ENCODE results near the gene MSI2. TPM values are rescaled to one million over a fixed set of nuclear protein-coding genes. Genes with fewer than 3 reads are reported as not detected.

The MSI2 gene
- total and polyA plus RNA-seq, 2 donors (not counting 3 experiments of a cell fraction or from before 2014, with no cell fraction given): 20.9 to 59.3 TPM

DNA sequence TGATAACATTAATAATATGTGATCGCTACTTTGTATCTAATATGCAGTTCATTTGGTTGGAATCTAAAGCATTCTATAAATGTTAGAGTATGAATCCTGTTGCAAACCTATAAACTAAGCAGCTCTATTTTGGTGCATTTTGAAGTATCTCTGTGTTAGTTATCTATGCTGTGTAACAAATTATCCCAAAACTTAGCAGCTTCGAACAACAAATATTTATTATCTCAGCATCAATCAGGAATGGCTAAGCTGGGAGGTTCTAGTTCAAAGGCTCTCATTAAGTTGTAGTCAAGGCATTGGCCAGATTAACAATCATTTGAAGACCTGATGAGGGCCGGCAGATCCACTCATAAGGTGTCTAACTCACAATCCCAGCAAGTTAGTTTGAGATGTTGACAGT is 10.1 kb upstream of the MSI2 start:
- no TSS peak for BruUV-seq (replicated peaks)
- H3K27me3 ChIP-seq (ENCODE audit: control insufficient read depth in 2 of 2, insufficient read depth in 2 of 2, low read length in 2 of 2): peaks cover 11 to 14% of the 10 kb centered on the region in 2 experiments
- no peak overlapping the region for H3K9ac ChIP-seq (replicated peaks; ENCODE audit: extremely low read depth, insufficient read depth, low read length)
- DNase-seq (ENCODE audit: low read depth, low spot score) (no peak), FAIRE-seq (no peak)
- no peak overlapping the region for H2AFZ ChIP-seq (ENCODE audit: low read depth, low read length)
- ChIA-PET CTCF (no interaction called here), POLR2A (no interaction called here)
- dilution Hi-C loops (cut with MboI; ENCODE audit: extremely low pct_ligation_motif_present, low sequenced_read_pairs): no loop called here
- H3K4me1 ChIP-seq (ENCODE audit: control insufficient read depth, extremely low read depth, insufficient read depth, low read length): no peaks in the 10 kb centered on the region
- intact Hi-C loops (cut with micrococcal nuclease): no loop called here
- no peaks in the 10 kb centered on the region for H4K20me1 ChIP-seq (replicated peaks; ENCODE audit: control insufficient read depth, extremely low read depth, insufficient read depth, low read length)
- no peaks in the 10 kb centered on the region for H3K79me2 ChIP-seq (ENCODE audit: control insufficient read depth, insufficient read depth, low read length)
- no peak overlapping the region for H3K4me3 ChIP-seq (replicated peaks in 1 of 3; ENCODE audit: insufficient read depth in 1 of 3, low read depth in 1 of 3, low read length in 3 of 3)
- H3K27ac ChIP-seq (ENCODE audit: insufficient read depth, low read depth, low read length): no peak overlapping the region
- TF ChIP-seq POLR2A (IDR thresholded peaks at IDR 0.05; ENCODE audit: low read depth, low read length): no peak
- TF ChIP-seq, protein P1, sequence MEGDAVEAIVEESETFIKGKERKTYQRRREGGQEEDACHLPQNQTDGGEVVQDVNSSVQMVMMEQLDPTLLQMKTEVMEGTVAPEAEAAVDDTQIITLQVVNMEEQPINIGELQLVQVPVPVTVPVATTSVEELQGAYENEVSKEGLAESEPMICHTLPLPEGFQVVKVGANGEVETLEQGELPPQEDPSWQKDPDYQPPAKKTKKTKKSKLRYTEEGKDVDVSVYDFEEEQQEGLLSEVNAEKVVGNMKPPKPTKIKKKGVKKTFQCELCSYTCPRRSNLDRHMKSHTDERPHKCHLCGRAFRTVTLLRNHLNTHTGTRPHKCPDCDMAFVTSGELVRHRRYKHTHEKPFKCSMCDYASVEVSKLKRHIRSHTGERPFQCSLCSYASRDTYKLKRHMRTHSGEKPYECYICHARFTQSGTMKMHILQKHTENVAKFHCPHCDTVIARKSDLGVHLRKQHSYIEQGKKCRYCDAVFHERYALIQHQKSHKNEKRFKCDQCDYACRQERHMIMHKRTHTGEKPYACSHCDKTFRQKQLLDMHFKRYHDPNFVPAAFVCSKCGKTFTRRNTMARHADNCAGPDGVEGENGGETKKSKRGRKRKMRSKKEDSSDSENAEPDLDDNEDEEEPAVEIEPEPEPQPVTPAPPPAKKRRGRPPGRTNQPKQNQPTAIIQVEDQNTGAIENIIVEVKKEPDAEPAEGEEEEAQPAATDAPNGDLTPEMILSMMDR (IDR thresholded peaks at IDR 0.05; ENCODE audit: extremely low read depth in 1 of 2, insufficient read depth in 1 of 2, low read depth in 1 of 2, low read length in 2 of 2): no peak
- TF ChIP-seq POLR2AphosphoS5 (IDR thresholded peaks at IDR 0.05; ENCODE audit: insufficient read depth, low read depth, low read length): no peak
- no peak for TF ChIP-seq EZH2 (IDR thresholded peaks at IDR 0.05; ENCODE audit: borderline replicate concordance, low read depth, low read length, severe bottlenecking)
- TF ChIP-seq, protein P2, sequence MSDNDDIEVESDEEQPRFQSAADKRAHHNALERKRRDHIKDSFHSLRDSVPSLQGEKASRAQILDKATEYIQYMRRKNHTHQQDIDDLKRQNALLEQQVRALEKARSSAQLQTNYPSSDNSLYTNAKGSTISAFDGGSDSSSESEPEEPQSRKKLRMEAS (IDR thresholded peaks at IDR 0.05; ENCODE audit: insufficient read depth, insufficient read length): no peak
- TF ChIP-seq MYC (IDR thresholded peaks at IDR 0.05; ENCODE audit: low read depth, low read length): no peak
- no peak for TF ChIP-seq GATA2 (IDR thresholded peaks at IDR 0.05; ENCODE audit: insufficient read depth, insufficient read length, low read depth, low read length)
- no peak for TF ChIP-seq JUN (IDR thresholded peaks at IDR 0.05; ENCODE audit: borderline replicate concordance, insufficient read depth, insufficient read length, low read depth)
- TF ChIP-seq FOS (IDR thresholded peaks at IDR 0.05; ENCODE audit: borderline replicate concordance, insufficient read depth, low read length): no peak
- H3K36me3 ChIP-seq (ENCODE audit: control insufficient read depth in 2 of 2, extremely low read depth in 1 of 2, insufficient read depth in 2 of 2, low read length in 2 of 2): no peaks in the 10 kb centered on the region
- no peak overlapping the region for H3K4me2 ChIP-seq (ENCODE audit: insufficient read depth, low read length)
- no peaks in the 10 kb centered on the region for H3K9me3 ChIP-seq (replicated peaks; ENCODE audit: control insufficient read depth, insufficient read depth, low read length)
- H3K9me1 ChIP-seq (replicated peaks; ENCODE audit: control insufficient read depth, extremely low read depth, insufficient read depth, low read length): no peaks in the 10 kb centered on the region

Measured in endothelial cell of umbilical vein (primary cell).